PFSK-1 (cell line): Measurements from ENCODE around the gene TPCN1.

ENCODE experiments used
- FOXP2 ChIP-seq: optimal IDR thresholded peaks from 2 replicates; pipeline ENCODE3; 2011; ENCODE audit warnings: borderline replicate concordance, control low read depth, inconsistent platforms; ENCODE audit not compliant: insufficient read depth; ENCODE audit errors: extremely low read length, extremely low read depth
- POLR2AphosphoS5 ChIP-seq: IDR thresholded peaks from 2 replicates; pipeline ENCODE4 v1.6.1; 2012; ENCODE audit warnings: low read depth, mild to moderate bottlenecking, control low read depth, low read length, moderate library complexity
- SIN3A ChIP-seq: IDR thresholded peaks from 2 replicates; pipeline ENCODE4 v1.6.1; 2012; ENCODE audit warnings: mild to moderate bottlenecking, low read length, moderate library complexity, borderline replicate concordance; ENCODE audit not compliant: insufficient read depth
- TAF1 ChIP-seq: IDR thresholded peaks from 2 replicates; pipeline ENCODE4 v1.6.1; 2012; ENCODE audit warnings: low read length, control low read depth, borderline replicate concordance; ENCODE audit not compliant: insufficient read depth
- TF ChIP-seq, protein P1 (sequence below), 2 experiments: IDR thresholded peaks; 2 replicates each; pipeline versions ENCODE4 v1.6.1 to v1.8.0; 2011 to 2012; ENCODE audit warnings: low read depth in 2 of 2, low read length in 2 of 2, control low read depth in 1 of 2, inconsistent platforms in 1 of 2, mild to moderate bottlenecking in 1 of 2, moderate library complexity in 1 of 2; ENCODE audit not compliant: insufficient read depth in 1 of 2

TPCN1 gene

GRCh38 chr12:113195598-113195997 is 25.7 kb upstream of the TPCN1 start:
- TF ChIP-seq, protein P1, sequence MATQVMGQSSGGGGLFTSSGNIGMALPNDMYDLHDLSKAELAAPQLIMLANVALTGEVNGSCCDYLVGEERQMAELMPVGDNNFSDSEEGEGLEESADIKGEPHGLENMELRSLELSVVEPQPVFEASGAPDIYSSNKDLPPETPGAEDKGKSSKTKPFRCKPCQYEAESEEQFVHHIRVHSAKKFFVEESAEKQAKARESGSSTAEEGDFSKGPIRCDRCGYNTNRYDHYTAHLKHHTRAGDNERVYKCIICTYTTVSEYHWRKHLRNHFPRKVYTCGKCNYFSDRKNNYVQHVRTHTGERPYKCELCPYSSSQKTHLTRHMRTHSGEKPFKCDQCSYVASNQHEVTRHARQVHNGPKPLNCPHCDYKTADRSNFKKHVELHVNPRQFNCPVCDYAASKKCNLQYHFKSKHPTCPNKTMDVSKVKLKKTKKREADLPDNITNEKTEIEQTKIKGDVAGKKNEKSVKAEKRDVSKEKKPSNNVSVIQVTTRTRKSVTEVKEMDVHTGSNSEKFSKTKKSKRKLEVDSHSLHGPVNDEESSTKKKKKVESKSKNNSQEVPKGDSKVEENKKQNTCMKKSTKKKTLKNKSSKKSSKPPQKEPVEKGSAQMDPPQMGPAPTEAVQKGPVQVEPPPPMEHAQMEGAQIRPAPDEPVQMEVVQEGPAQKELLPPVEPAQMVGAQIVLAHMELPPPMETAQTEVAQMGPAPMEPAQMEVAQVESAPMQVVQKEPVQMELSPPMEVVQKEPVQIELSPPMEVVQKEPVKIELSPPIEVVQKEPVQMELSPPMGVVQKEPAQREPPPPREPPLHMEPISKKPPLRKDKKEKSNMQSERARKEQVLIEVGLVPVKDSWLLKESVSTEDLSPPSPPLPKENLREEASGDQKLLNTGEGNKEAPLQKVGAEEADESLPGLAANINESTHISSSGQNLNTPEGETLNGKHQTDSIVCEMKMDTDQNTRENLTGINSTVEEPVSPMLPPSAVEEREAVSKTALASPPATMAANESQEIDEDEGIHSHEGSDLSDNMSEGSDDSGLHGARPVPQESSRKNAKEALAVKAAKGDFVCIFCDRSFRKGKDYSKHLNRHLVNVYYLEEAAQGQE (IDR thresholded peaks at IDR 0.05; ENCODE audit: insufficient read depth in 1 of 2, low read depth in 2 of 2, low read length in 2 of 2): no peak
- TF ChIP-seq FOXP2: no peak
- TF ChIP-seq TAF1: no peak
- no peak for TF ChIP-seq POLR2AphosphoS5
- no peak for TF ChIP-seq SIN3A

DNA sequence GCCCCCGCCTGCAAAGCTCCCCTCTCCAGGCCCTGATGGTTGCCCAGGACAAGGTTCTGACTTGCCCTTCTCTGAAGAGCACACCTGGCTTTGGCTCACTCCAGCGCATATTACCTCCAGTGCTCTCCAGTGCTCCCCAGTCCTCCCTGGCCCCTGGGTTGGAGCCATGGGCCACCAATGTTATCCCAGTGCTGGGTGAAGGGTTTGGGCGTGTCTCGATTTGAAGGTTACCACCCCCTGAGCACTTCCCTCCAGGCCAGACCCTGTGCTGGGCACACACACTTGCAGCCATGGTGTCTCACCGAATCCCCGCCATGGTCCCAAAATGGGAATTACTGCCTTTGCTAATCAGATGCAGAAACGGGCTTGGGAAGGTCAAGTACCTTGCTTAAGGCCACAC is 24.7 kb upstream of the TPCN1 start:
- TF ChIP-seq FOXP2: no peak
- TF ChIP-seq, protein P1 (IDR thresholded peaks at IDR 0.05; ENCODE audit: insufficient read depth in 1 of 2, low read depth in 2 of 2, low read length in 2 of 2): no peak
- TF ChIP-seq POLR2AphosphoS5: no peak
- TF ChIP-seq SIN3A: no peak
- TF ChIP-seq TAF1: no peak

DNA sequence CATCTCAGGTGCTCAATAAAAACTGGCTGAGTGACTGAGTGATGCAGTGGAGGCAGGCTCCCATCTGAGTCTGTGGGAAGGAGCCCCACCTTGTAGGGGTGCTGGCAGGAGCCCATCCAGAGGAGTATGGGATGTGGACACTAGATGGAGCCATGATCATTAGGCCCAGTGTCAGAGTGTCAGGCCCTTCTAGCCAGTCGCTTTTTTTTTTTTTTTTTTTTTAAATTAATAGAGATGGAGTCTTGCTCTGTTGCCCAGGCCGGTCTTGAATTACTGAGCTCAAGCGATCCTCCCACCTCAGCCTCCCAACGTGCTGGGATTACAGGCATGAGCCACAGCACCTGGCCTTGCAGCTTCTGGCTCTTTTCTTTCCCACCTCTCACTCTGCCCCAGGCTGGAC is 24.3 kb upstream of the TPCN1 start:
- TF ChIP-seq TAF1 (no peak), FOXP2 (no peak), SIN3A (no peak), POLR2AphosphoS5 (no peak)
- TF ChIP-seq, protein P1 (IDR thresholded peaks at IDR 0.05; ENCODE audit: insufficient read depth in 1 of 2, low read depth in 2 of 2, low read length in 2 of 2): no peak

DNA sequence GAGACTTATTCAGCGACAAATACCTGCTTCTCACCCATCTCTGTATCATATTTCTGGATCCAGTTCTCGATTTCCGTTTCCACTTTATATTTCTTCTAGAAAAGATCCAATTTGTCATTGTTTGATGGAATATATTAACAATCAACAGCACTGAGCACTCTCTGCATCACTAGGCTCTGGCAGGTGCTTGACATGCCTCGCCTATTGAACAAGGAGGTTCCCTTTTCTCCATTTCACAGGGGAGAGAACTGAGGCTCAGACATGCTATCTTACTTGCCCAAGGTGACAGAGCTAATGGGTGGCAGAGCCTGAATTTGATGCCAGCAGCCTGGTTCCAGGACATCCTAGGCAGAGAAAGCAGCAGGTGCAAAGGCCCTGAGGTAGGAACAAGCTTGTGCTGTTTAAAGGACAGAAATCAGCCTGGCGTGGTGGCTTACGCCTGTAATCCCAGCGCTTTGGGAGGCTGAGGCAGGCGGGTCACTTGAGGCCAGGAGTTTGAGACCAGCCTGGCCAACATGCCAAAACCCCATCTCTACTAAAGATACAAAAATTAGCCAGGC is 23.7 kb upstream of the TPCN1 start:
- TF ChIP-seq, protein P1 (IDR thresholded peaks at IDR 0.05; ENCODE audit: insufficient read depth in 1 of 2, low read depth in 2 of 2, low read length in 2 of 2): no peak
- TF ChIP-seq POLR2AphosphoS5: no peak
- no peak for TF ChIP-seq SIN3A
- no peak for TF ChIP-seq FOXP2
- no peak for TF ChIP-seq TAF1

GRCh38 chr12:113198296-113198695 is 23.0 kb upstream of the TPCN1 start:
- no peak for TF ChIP-seq FOXP2
